Measurements from ENCODE around the gene FZD2. TPM values are rescaled to one million over a fixed set of nuclear protein-coding genes. Genes with fewer than 3 reads are reported as not detected.

FZD2 gene
- total RNA-seq, 1 donor from 2014 or later = 7.4 TPM

DNA sequence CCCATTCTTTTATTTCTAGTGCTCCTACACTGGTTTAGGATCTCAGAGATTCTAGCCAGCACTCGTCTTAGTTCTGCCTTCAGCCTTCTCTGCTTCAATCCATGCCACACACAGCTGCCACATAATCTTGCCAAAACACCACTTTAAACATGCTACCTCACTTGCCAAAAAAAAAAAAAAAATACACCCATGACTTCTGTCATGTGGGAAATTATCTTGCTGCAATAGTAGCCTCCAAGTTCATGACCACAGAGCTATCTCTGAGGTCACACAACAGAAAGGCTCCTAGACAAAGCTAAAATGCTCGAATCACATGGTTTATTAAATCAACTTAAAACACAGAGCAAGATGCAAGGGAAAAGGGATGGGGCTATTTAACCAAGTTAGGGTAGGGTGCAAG, 18.1 kb downstream of the FZD2 start:
- ATAC-seq = no peak
- no peak overlapping the region for H3K27ac ChIP-seq
- no peaks in the 10 kb centered on the region for H3K4me1 ChIP-seq
- intact Hi-C loops (cut with DNase I) = no loop called here
- H3K9me3 ChIP-seq = no peaks in the 10 kb centered on the region
- peaks cover 3% of the 10 kb centered on the region for H3K27me3 ChIP-seq (ENCODE audit: low read depth)
- TF ChIP-seq, protein P1, sequence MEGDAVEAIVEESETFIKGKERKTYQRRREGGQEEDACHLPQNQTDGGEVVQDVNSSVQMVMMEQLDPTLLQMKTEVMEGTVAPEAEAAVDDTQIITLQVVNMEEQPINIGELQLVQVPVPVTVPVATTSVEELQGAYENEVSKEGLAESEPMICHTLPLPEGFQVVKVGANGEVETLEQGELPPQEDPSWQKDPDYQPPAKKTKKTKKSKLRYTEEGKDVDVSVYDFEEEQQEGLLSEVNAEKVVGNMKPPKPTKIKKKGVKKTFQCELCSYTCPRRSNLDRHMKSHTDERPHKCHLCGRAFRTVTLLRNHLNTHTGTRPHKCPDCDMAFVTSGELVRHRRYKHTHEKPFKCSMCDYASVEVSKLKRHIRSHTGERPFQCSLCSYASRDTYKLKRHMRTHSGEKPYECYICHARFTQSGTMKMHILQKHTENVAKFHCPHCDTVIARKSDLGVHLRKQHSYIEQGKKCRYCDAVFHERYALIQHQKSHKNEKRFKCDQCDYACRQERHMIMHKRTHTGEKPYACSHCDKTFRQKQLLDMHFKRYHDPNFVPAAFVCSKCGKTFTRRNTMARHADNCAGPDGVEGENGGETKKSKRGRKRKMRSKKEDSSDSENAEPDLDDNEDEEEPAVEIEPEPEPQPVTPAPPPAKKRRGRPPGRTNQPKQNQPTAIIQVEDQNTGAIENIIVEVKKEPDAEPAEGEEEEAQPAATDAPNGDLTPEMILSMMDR (IDR thresholded peaks at IDR 0.05) = no peak
- no peaks in the 10 kb centered on the region for H3K36me3 ChIP-seq
- DNase-seq = no peak
- H3K4me3 ChIP-seq = no peak overlapping the region

DNA sequence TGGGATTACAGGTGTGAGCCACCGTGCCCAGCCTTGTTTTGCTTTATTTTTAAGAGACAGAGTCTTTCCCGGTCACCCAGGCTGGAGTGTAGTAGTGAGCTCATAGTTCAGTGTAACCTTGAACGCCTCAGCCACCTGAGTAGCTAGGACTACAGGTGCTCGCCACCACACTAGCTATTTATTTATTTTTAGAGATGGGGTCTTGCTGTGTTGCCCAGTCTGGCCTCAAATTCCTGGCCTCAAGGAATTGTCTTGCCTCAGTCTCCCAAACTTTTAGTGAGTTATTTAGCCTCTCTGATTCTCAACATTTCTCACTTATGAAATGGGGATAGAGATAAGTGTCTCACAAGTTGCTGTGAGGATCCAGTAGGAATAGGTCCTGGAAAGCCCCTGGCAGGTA, 21.7 kb downstream of the FZD2 start:
- ATAC-seq (no peak), DNase-seq (no peak)
- no peak overlapping the region for H3K27ac ChIP-seq
- no peak overlapping the region for H3K4me3 ChIP-seq
- intact Hi-C loops (cut with DNase I) = no loop called here
- H3K36me3 ChIP-seq = no peaks in the 10 kb centered on the region
- no peaks in the 10 kb centered on the region for H3K4me1 ChIP-seq
- peaks cover 8% of the 10 kb centered on the region for H3K27me3 ChIP-seq (ENCODE audit: low read depth)
- TF ChIP-seq, protein P1 (IDR thresholded peaks at IDR 0.05) = no peak
- H3K9me3 ChIP-seq = no peaks in the 10 kb centered on the region

DNA sequence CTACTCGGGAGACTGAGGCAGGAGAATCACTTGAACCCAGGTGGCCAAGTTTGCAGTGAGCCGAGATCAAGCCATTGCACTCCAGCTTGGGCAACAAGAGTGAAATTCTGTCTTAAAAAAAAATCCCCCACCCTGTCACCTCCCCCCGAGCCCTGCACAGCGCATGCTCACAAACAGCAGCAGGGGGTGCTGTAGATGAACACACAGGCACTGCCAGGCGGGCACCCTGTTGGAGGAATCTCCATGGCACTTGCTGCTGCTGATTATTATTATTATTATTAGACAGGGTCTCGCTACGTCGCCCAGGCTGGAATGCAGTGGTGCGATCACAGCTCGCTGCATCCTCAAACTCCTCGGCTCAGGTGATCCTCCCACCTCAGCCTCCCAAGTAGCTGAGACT, 24.6 kb downstream of the FZD2 start:
- no peak overlapping the region for H3K4me3 ChIP-seq
- peaks cover 8% of the 10 kb centered on the region for H3K27me3 ChIP-seq (ENCODE audit: low read depth)
- TF ChIP-seq, protein P1 (IDR thresholded peaks at IDR 0.05) = no peak
- H3K36me3 ChIP-seq = no peaks in the 10 kb centered on the region
- DNase-seq (no peak), ATAC-seq (no peak)
- H3K27ac ChIP-seq = no peak overlapping the region
- intact Hi-C loops (cut with DNase I) = no loop called here
- no peaks in the 10 kb centered on the region for H3K9me3 ChIP-seq
- H3K4me1 ChIP-seq = no peaks in the 10 kb centered on the region

DNA sequence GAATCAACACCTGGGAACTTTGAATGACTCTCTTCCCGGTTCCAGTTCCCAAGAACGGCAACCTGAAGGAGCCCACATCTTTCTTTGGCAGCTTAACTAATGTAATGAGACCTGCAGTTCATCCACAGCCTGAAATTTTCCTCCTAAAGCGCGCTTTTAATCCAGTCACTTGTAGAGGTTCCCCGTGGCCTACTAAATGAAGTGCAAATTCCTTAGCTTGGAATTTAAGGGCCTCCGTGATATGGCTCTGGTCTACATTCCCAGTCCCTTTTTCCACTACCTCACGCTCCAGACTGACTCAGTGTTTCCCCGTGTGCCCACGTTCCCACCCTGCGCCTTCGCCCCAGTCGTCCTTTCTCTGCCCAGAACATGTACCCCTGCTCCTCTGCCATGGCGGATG, 27.2 kb downstream of the FZD2 start:
- Histone ChIP-seq H3K9me3 (no peaks in the 10 kb centered on the region), H3K27me3 (ENCODE audit: low read depth) (peaks cover 8% of the 10 kb centered on the region), H3K36me3 (no peaks in the 10 kb centered on the region), H3K4me1 (no peaks in the 10 kb centered on the region), H3K4me3 (no peak overlapping the region), H3K27ac (no peak overlapping the region)
- ATAC-seq (peak in 1 of 2 donors; percentile 24), DNase-seq (no peak)
- intact Hi-C loops (cut with DNase I) = no loop called here
- TF ChIP-seq, protein P1 (IDR thresholded peaks at IDR 0.05) = no peak

DNA sequence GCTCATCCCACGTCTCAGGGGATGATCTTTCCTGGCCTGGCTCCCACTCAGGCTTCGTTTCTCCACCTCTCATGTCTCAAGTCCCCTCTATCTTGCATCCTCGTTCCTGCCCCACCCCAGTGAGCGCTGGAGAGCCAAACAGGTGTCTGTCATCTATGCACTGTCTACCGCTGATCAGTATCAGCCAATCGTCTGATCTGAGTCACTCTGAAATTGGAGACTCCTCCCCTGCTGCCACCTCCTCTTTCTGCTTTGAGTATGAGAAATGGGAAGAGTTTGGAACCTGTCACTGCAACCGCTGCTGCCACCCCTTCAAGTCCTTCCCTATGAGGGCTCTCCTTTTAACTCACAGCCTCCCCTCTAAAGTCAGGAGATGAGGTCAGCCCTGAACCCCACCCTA, 28.0 kb downstream of the FZD2 start:
- TF ChIP-seq, protein P1 (IDR thresholded peaks at IDR 0.05) = no peak
- ATAC-seq (no peak), DNase-seq (no peak)
- Histone ChIP-seq H3K27ac (no peak overlapping the region), H3K9me3 (no peaks in the 10 kb centered on the region), H3K27me3 (ENCODE audit: low read depth) (peaks cover 5% of the 10 kb centered on the region), H3K36me3 (no peaks in the 10 kb centered on the region), H3K4me3 (no peak overlapping the region), H3K4me1 (no peaks in the 10 kb centered on the region)
- intact Hi-C loops (cut with DNase I) = no loop called here

DNA sequence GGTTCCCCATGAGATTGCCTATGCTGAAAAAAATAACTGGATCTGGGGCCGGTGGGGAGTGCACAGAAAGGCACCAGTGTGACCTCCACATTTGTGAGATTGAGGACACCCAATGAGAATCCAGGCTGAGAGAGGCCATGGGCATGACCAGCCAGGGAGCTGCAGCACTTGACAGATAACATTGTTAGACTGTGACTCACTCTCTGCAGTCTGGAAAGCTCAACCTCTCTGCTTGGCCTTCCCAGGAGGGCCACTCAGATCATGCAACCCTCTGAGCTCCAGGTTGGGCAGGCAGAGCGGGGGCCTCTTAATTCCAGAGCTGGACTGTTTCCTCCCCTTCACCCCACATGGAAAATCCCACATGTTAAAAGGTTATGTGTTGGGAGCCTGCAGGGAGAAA, 30.1 kb downstream of the FZD2 start:
- H3K36me3 ChIP-seq = no peaks in the 10 kb centered on the region
- DNase-seq = peak; percentile 57
- no peaks in the 10 kb centered on the region for H3K27me3 ChIP-seq (ENCODE audit: low read depth)
- intact Hi-C loops (cut with DNase I) = no loop called here
- peak overlapping the region; percentile 54 for H3K27ac ChIP-seq
- TF ChIP-seq, protein P1 (IDR thresholded peaks at IDR 0.05) = no peak
- H3K9me3 ChIP-seq = no peaks in the 10 kb centered on the region
- peak; percentile 92 to 96 for ATAC-seq
- H3K4me1 ChIP-seq = no peaks in the 10 kb centered on the region
- H3K4me3 ChIP-seq = no peak overlapping the region
